Esophagus (tissue), 2 donors: ENCODE measurements around the gene MLKL. TPM values are rescaled to one million over a fixed set of nuclear protein-coding genes. Genes with fewer than 3 reads are reported as not detected.
"Not testable (repeated sequence)": the region's sequence is repeated elsewhere in the genome, so short reads cannot be mapped to it uniquely, and the experiment has no call there.

Source experiments
- H3K27ac ChIP-seq, 2 donors: one replicate each; pipeline ENCODE4 v1.5.1; 2013; ENCODE audit warnings: low read depth in 2 of 2, mild to moderate bottlenecking in 2 of 2, inconsistent platforms in 1 of 2, low read length in 1 of 2, moderate library complexity in 1 of 2
- H3K27me3 ChIP-seq, 2 donors: one replicate each; pipeline ENCODE4 v1.6.1; 2013; ENCODE audit warnings: low read length in 2 of 2, control low read depth in 1 of 2, mild to moderate bottlenecking in 1 of 2; ENCODE audit not compliant: insufficient read depth in 2 of 2, control insufficient read depth in 1 of 2
- H3K36me3 ChIP-seq, 2 donors: one replicate each; pipeline ENCODE4 v1.6.1; 2013; ENCODE audit warnings: low read length in 1 of 2; ENCODE audit not compliant: control insufficient read depth in 2 of 2, insufficient read depth in 2 of 2
- H3K4me1 ChIP-seq, 2 donors: one replicate each; pipeline ENCODE4 v1.6.1; 2013; ENCODE audit warnings: low read length in 1 of 2; ENCODE audit not compliant: control insufficient read depth in 2 of 2, insufficient read depth in 2 of 2
- H3K4me3 ChIP-seq, 2 donors: one replicate each; pipeline ENCODE4 v1.5.1; 2013; ENCODE audit warnings: low read length in 2 of 2, mild to moderate bottlenecking in 2 of 2, low read depth in 1 of 2, moderate library complexity in 1 of 2
- H3K9me3 ChIP-seq, 2 donors: one replicate each; pipeline ENCODE4 v1.6.1; 2013; ENCODE audit warnings: mild to moderate bottlenecking in 2 of 2, low read depth in 1 of 2, low read length in 1 of 2, moderate library complexity in 1 of 2; ENCODE audit not compliant: control insufficient read depth in 2 of 2, insufficient read depth in 1 of 2
- WGBS, 2 donors: extraction: QIAGEN DNeasy Blood & Tissue Kit; methylation state at CpG; one replicate each; pipeline ENCODE4 v1.1.7; 2013; 5-methylcytosine and 5-hydroxymethylcytosine counted together
- polyA plus RNA-seq, 2 donors: library from polyadenylated mRNA; stranded (reverse); fragments of 200-250 nt; gene quantifications; one replicate each; pipeline ENCODE4 v1.2.3, GENCODE V29; 2013
- donor health status: healthy with polysubstance abuse.
- donor health status: Bipolar disorder and iron deficiency.

MLKL gene
- polyA plus RNA-seq, 2 donors: 12.3 to 18.7 TPM

DNA sequence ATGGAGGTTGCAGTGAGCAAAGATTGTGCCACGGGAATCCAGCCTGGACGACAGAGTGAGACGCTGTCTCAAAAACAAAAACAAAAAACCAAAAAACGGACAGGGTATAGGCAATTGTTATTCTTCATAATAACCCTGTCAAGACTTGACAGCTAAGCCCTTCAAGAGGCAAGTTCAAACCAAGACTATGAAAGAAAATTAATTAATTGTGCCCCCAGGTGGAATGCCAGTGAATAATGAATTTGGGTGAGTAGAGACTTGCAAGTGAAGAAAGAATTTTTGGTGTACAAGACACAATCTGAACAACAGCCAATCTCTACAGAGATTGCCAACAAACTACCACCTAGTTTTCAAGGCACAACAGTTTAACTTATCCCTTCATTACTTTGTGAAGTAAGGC lies 40.3 kb downstream of the MLKL start:
- WGBS, 2 donors: 54 to 70% methylated on average over 4 of the region's 4 CpGs
- Histone ChIP-seq H3K4me3 (no peak overlapping the region), H3K9me3 (no peaks in the 10 kb centered on the region), H3K27ac (no peak overlapping the region), H3K4me1 (peaks cover 0 to 3% of the 10 kb centered on the region in 2 donors), H3K27me3 (no peaks in the 10 kb centered on the region), H3K36me3 (peaks cover 11 to 23% of the 10 kb centered on the region in 2 donors)

DNA sequence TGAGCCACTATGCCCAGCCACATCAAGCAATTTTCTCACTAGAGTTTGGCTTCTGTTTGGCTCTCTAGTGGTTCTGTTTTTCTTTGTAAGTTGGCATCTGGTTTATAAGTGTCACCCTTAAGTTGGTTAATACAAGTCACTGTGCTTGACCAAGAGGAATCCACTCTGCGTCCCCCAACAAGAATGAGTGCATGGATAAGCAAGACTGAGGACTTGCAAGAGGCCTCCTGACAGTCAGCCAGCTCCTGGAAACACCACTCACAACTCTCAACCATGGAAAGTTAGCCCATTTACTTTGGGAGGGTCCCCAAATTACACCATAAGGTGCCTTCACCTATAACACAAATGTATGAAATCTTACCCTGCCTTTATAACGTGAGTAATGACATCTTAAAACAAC lies 41.6 kb downstream of the MLKL start:
- Histone ChIP-seq H3K9me3 (no peaks in the 10 kb centered on the region), H3K4me3 (no peak overlapping the region), H3K36me3 (peaks cover 10 to 18% of the 10 kb centered on the region in 2 donors), H3K4me1 (peaks cover 0 to 3% of the 10 kb centered on the region in 2 donors), H3K27me3 (no peaks in the 10 kb centered on the region), H3K27ac (no peak overlapping the region)
- whole genome bisulfite sequencing, 2 donors: 64 to 85% methylated on average over 2 of the region's 2 CpGs

DNA sequence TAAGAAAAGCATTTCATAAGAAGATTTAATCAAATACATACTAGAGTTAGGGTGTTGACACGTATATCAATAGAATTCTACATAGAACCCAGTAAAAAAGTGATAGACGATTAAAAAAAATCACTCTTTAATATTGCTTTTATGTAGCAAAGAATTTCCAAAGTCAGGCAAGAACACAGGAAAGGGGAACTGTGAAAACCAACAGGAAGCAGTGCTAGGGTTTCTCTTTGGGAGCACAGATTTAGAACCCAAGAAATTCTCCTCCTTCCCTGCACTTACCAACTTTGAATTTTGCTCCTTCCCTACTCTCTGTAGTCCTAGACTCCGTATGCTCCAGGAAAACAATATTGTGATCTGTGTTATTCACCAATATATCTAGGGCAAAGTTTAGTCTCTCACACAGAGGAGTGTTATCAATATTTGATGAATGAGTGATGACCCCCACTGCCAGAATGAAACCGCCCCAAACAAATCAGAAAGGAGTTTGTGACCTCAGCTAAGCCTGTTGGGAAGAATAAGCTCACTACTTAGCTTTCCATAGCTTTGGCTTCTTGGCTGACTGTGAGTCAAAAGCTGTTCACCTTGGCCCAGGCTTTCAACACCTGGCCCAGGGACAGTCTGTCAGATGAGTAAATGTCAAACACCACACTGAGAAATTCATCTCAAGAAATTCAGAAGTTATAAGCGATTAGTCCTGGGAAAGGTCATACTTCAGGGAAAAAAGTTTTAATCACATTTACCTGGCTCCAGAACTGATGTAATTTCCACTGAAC lies 42.6 kb downstream of the MLKL start:
- H3K4me1 ChIP-seq: peaks cover 0 to 4% of the 10 kb centered on the region in 2 donors
- H3K27ac ChIP-seq: no peak overlapping the region
- no peak overlapping the region for H3K4me3 ChIP-seq
- no peaks in the 10 kb centered on the region for H3K27me3 ChIP-seq
- H3K9me3 ChIP-seq: no peaks in the 10 kb centered on the region
- 60% methylated on average over 5 of the region's 5 CpGs for WGBS, 2 donors
- H3K36me3 ChIP-seq: peaks cover 6 to 11% of the 10 kb centered on the region in 2 donors

DNA sequence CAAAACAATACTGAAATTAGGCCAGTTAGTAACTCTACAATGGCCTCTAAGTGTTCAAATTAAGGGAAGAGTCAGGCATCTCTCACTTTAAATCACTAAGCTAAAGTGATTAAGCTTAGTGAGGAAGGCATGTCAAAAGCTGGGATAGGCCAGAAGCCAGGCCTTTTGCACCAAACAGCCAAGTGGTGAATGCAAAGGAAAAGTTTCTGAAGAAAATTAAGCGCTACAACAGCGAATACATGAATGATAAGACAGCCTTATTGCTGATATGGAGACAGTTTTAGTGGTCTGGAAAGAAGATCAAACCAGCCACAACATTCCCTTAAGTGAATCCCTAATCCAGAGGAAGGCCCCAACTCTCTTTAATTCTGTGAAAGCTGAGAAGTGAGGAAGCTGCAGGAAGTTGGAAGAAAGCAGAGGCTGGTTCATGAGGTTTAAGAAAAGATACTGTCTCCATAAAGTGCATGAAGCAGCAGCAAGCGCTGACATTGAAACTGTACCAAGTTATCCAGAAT lies 46.1 kb downstream of the MLKL start:
- Histone ChIP-seq H3K36me3 (peaks cover 6% of the 10 kb centered on the region in 2 donors), H3K4me3 (no peak overlapping the region), H3K27me3 (no peaks in the 10 kb centered on the region), H3K27ac (no peak overlapping the region), H3K4me1 (peaks cover 0 to 3% of the 10 kb centered on the region in 2 donors), H3K9me3 (no peaks in the 10 kb centered on the region)
- 93 to 96% methylated on average over 3 of the region's 3 CpGs for WGBS, 2 donors

DNA sequence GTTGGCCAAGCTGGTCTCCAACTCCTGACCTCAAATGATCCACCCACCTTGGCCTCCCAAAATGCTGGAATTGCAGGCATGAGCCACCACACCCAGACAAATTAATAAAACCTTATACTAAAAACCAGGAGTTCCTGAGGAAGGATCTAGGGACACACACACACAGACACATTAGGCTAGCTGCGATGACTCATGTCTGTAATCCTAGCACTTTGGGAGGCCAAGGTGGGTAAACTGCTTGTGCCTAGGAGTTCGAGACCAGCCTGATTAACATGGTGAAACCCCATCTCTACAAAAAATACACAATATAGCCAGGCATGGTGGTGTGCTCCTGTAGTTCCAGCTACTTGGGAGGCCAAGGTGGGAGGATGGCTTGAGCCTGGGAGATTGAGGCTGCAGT lies 47.8 kb downstream of the MLKL start:
- not testable (repeated sequence) for H3K27me3 ChIP-seq, H3K36me3 ChIP-seq, H3K9me3 ChIP-seq, H3K27ac ChIP-seq, H3K4me3 ChIP-seq, H3K4me1 ChIP-seq
- 93 to 98% methylated on average over 2 of the region's 2 CpGs for WGBS, 2 donors

DNA sequence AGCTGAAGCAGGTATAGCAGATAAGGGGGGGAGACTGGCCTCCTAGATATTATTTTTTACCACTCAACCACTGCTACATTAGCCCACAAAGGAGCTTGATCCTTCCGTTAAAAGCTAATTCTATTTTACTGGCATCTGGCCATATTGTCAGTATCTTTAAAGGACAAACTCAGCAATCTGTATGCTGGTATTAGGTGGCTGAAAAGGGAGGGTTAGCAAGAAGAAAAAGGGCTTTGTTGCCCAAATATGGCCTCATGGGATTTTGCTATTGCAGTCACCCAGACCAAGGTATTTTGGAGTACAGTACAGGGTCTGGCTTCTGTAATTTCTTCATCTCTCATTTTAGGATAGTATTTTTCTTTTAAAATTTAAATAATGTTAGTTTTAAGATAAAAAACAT lies 48.4 kb downstream of the MLKL start:
- Histone ChIP-seq H3K36me3 (peaks cover 0 to 4% of the 10 kb centered on the region in 2 donors), H3K27ac (no peak overlapping the region), H3K4me1 (peaks cover 0 to 3% of the 10 kb centered on the region in 2 donors), H3K9me3 (no peaks in the 10 kb centered on the region), H3K27me3 (no peaks in the 10 kb centered on the region), H3K4me3 (no peak overlapping the region)
- 36 to 38% methylated on average over 1 of the region's 1 CpG for WGBS, 2 donors

DNA sequence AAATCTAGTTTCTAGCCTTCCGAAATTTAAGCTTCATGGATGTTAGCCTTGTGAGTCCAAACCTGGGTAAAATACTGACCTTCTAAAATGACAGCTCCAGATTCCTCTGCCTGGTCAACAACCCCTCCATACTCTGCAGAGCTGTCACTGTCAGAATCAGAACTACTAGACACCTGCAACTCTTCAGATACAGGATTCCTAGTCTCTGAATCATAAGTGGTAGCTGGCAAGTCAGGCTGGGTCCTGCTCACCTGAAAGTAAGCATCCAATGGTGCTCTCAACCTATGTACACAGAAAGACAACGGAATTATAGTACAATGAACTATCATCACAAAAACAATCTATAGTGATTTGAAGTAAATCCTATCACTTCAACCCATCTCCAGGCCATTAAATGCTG lies 48.8 kb downstream of the MLKL start:
- 74 to 86% methylated on average over 2 of the region's 2 CpGs for WGBS, 2 donors

DNA sequence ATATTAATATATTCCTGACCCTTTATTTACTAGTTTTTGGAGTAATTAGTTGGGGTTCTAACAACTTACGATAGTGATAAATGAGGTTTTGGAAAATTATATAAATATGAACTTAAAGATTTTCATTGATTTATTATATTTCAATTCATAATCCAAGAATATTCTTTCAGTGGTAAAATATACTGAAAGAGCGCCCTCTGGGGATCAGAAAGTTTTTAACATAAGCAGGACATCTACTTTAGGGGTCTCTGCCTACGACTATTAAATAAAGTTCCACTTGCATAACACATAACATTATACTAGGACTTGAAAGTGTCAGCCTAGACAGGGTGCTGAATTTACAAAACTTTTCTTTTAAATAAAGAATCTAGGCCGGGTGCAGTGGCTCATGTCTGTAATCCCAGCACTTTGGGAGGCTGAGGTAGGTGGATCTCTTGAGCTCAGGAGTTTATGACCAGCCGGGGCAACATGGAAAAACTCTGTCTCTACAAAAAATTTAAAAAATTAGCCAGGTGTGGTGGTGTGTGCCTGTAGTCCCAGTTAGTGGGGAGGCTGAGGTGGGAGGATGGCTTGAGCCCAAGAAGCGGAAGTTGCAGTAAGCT lies 49.6 kb downstream of the MLKL start:
- Histone ChIP-seq H3K4me3 (no peak overlapping the region), H3K27me3 (no peaks in the 10 kb centered on the region), H3K27ac (no peak overlapping the region), H3K4me1 (peaks cover 0 to 3% of the 10 kb centered on the region in 2 donors), H3K9me3 (no peaks in the 10 kb centered on the region), H3K36me3 (peaks cover 0 to 4% of the 10 kb centered on the region in 2 donors)
- WGBS, 2 donors: 81 to 88% methylated on average over 6 of the region's 6 CpGs

More for the DNA sequence above, 48.8 kb downstream of the MLKL start:
- Histone ChIP-seq H3K27me3 (no peaks in the 10 kb centered on the region), H3K36me3 (peaks cover 0 to 4% of the 10 kb centered on the region in 2 donors), H3K27ac (no peak overlapping the region), H3K9me3 (no peaks in the 10 kb centered on the region), H3K4me3 (no peak overlapping the region), H3K4me1 (peaks cover 0 to 3% of the 10 kb centered on the region in 2 donors)

DNA sequence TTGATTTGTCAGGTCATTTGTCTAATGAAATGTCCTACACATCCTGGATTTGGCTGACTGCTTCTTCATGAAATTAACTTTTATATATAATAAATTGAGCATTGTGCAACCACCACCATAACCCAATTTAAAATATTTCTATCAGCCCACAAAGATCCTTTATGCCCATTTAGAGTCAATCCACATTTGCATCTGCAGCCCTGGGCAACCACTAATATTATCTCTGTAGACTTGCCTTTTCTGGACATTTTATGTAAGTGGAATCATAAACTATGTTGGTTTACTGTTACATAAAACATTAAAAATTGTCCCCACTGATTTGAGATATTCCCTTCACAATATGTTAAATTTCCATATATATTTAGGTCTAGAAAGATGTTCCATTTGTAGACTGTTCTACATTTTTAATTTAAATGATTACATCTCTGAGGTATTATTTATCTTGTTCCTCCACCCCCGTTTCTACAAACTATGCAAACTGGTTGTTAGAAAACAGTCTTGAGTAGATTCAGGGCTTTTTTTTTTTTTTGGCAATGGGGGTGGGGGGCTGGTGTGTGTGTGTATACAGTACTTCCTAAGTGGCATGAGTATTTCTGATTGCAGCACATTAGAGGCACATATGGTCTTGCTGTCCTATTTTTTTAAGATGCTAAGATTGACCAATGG lies 50.7 kb downstream of the MLKL start:
- H3K4me3 ChIP-seq: no peak overlapping the region
- peaks cover 0 to 4% of the 10 kb centered on the region in 2 donors for H3K36me3 ChIP-seq
- H3K9me3 ChIP-seq: no peaks in the 10 kb centered on the region
- no peaks in the 10 kb centered on the region for H3K27me3 ChIP-seq
- WGBS, 2 donors: 62 to 72% methylated on average over 1 of the region's 1 CpG
- no peak overlapping the region for H3K27ac ChIP-seq
- peaks cover 0 to 3% of the 10 kb centered on the region in 2 donors for H3K4me1 ChIP-seq
